IPS-18a (cell line): ENCODE measurements around the gene LPCAT4.

ENCODE experiments used
- H3K27ac ChIP-seq: one replicate; pipeline ENCODE4 v1.5.1; 2013; ENCODE audit warnings: low read length
- H3K27me3 ChIP-seq: one replicate; pipeline ENCODE4 v1.6.1; 2013; ENCODE audit warnings: mild to moderate bottlenecking, low read length; ENCODE audit not compliant: control insufficient read depth, insufficient read depth
- H3K36me3 ChIP-seq: one replicate; pipeline ENCODE4 v1.6.1; 2013; ENCODE audit warnings: low read depth, low read length; ENCODE audit not compliant: control insufficient read depth
- H3K4me1 ChIP-seq: one replicate; pipeline ENCODE4 v1.6.1; 2013; ENCODE audit warnings: low read depth, low read length; ENCODE audit not compliant: control insufficient read depth
- H3K4me3 ChIP-seq: one replicate; pipeline ENCODE4 v1.5.1; 2013; ENCODE audit warnings: low read length
- H3K9ac ChIP-seq: one replicate; pipeline ENCODE4 v1.6.1; 2013; ENCODE audit warnings: mild to moderate bottlenecking, low read length, moderate library complexity
- H3K9me3 ChIP-seq: one replicate; pipeline ENCODE4 v1.6.1; 2013; ENCODE audit warnings: low read depth, low read length; ENCODE audit not compliant: control insufficient read depth

Gene LPCAT4

DNA sequence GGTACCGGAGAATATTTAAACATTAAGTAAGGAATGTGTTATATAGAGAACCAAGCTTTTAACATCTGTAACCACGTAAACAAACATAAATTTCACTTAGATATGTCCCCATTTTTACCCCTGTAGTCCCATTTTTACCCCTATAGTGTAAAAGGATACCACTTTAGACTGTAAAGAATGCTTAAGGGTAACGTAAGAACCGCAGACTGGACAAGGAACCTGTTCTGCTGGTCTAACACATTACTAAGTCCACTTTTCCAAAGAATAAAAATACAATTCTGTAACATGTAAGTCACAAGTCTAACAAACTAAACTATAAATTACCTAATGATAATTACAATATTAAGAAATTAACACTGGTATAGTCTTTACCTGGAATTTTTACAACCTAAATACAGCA is 32.3 kb downstream of the LPCAT4 start:
- H3K27ac ChIP-seq: no peak overlapping the region
- peaks cover 7% of the 10 kb centered on the region for H3K36me3 ChIP-seq
- peaks cover 9% of the 10 kb centered on the region for H3K27me3 ChIP-seq
- no peaks in the 10 kb centered on the region for H3K9me3 ChIP-seq
- no peak overlapping the region for H3K9ac ChIP-seq
- no peak overlapping the region for H3K4me3 ChIP-seq
- H3K4me1 ChIP-seq: peaks cover 2% of the 10 kb centered on the region

DNA sequence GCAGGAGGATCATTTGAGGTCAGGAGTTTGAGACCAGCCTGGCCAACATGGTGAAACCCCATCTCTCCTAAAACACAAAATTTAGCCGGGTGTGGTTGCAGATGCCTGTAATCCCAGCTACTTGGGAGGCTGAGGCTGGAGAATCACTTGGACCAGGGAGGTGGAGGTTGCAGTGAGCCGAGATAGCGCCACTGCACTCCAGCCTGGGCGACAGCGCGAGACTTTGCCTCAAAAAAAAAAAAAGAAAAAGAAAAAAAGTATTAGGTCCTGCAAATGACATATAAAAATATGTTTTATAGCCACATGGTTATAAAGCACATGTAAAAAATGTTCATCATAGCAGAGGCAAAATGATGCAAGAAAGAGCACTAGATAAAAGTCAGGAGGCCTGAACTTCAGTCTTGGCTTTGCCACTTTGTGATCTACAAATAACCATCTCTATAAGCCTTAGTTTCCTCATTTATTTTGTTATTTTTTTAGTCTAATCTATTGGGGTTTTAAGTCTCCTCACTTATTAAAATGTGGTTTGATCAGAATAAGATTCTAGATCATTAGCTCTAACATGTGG is 34.4 kb downstream of the LPCAT4 start:
- Histone ChIP-seq H3K27me3 (peaks cover 9% of the 10 kb centered on the region), H3K36me3 (no peaks in the 10 kb centered on the region), H3K27ac (no peak overlapping the region), H3K4me3 (no peak overlapping the region), H3K4me1 (peaks cover 2% of the 10 kb centered on the region), H3K9me3 (no peaks in the 10 kb centered on the region), H3K9ac (no peak overlapping the region)

DNA sequence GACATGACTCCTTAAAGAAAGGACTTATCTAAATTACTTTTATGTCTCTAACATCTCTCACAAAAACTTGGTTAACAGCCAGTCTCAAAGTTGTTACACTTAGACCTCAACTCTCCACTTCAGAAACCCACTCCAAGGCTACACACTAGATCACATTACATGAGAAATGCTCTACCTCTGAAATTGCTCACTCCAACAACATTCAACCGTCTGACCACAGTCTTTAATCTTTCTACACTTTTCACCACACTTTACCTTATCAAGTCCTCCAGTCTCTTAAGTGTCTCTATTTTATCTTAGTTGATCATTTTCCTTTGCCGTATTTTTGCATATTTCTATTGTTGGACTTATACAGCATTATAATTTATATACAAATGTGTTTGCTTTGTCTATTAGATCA is 35.2 kb downstream of the LPCAT4 start:
- H3K9me3 ChIP-seq: no peaks in the 10 kb centered on the region
- H3K4me1 ChIP-seq: peaks cover 2% of the 10 kb centered on the region
- no peak overlapping the region for H3K9ac ChIP-seq
- H3K27me3 ChIP-seq: peaks cover 7% of the 10 kb centered on the region
- no peak overlapping the region for H3K4me3 ChIP-seq
- no peak overlapping the region for H3K27ac ChIP-seq
- H3K36me3 ChIP-seq: no peaks in the 10 kb centered on the region

DNA sequence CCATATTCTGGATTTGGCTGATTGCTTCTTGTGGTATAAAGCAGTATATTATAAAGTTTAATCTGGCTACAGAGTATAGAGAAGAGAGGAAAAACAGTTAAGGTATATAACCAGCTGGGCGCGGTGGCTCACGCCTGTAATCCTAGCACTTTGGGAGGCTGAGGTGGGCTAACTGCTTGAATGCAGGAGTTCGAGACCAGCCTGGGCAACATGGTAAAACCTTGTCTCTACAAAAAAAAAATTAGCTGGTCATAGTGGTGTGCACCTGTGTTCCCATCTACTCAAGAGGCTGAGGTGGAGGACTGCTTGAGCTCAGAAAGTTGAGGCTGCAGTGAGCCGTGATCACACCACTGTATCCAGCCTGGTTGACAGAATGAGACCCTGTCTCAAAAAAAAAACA is 36.7 kb downstream of the LPCAT4 start:
- Histone ChIP-seq H3K27ac (no peak overlapping the region), H3K9ac (no peak overlapping the region), H3K36me3 (no peaks in the 10 kb centered on the region), H3K9me3 (no peaks in the 10 kb centered on the region), H3K4me3 (no peak overlapping the region), H3K27me3 (no peaks in the 10 kb centered on the region), H3K4me1 (no peaks in the 10 kb centered on the region)

DNA sequence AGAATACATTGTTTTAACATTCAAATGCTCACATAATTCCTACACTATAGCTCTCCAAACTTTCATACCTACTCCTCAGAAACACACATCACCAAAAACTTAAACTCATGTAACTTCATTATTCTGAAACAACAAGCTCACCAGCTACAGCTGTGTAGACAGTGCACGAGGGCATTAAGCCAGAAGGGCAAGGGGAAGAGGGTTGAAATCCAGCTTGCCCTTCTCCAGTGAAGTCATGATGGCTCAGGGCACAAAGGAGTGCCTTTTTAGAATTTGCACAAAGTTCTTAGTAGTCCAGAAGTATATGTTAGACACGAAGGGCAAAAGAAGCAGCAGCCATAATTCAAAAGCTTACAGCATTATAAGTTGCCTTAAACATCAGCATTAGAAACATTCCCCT is 38.0 kb downstream of the LPCAT4 start:
- Histone ChIP-seq H3K36me3 (no peaks in the 10 kb centered on the region), H3K27ac (no peak overlapping the region), H3K9me3 (no peaks in the 10 kb centered on the region), H3K4me1 (no peaks in the 10 kb centered on the region), H3K4me3 (no peak overlapping the region), H3K9ac (no peak overlapping the region), H3K27me3 (no peaks in the 10 kb centered on the region)

DNA sequence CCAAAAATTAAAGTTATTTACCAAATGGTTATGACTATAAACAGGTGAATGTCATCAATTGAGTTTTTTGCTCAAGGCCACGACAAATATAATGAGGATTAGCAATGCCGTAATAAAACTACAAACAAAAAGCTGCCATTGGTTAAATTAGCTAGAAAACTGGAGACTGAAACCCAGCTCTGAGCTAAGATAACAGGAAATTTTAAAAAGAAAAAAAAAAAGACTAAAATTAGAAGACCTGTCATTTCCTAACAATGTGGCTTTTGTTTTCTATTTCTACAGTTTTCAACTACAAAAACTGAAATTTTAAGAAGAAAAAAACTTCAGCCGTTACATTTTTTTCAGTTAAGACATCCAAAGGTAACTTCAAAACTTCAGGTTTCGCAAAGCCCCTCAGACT is 39.1 kb downstream of the LPCAT4 start:
- H3K4me3 ChIP-seq: no peak overlapping the region
- H3K27ac ChIP-seq: no peak overlapping the region
- H3K36me3 ChIP-seq: no peaks in the 10 kb centered on the region
- no peaks in the 10 kb centered on the region for H3K27me3 ChIP-seq
- H3K9ac ChIP-seq: no peak overlapping the region
- no peaks in the 10 kb centered on the region for H3K4me1 ChIP-seq
- H3K9me3 ChIP-seq: no peaks in the 10 kb centered on the region

DNA sequence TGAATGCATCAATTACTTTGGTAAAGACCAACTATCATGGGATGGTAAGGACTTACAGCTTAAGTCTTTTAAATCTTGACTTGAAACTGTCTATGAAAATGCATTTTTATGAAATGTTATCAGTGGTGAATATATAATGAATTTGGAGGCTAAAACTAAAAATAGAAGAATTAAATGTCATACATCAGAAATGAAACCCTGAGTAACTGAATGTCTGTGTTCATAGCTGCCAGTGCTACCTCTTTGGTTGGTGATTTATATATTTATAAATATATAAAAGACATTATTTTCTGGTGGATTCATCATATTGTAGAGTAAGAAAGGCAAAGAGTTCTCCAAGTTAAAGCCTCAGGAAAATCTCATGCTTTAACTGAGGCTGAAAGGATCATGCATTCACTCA is 41.6 kb downstream of the LPCAT4 start:
- H3K4me1 ChIP-seq: no peaks in the 10 kb centered on the region

DNA sequence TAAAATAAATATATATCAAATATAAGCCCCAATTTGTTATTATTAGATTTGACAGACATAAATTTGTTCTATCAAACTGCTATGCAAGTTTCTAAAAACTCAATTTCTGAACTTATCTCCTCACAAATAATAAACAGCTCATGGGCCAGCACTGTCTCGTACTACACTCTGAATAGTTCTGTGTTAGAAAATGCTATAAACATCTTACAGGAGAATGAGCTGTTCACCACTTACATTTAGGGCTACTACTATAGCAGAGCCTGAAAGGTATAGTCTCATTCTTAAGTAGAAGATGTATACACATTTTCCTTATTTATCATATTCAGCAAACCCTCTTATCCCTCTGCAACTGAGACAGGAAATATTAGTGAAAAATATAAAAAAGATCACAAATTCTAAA is 42.1 kb downstream of the LPCAT4 start:
- Histone ChIP-seq H3K36me3 (no peaks in the 10 kb centered on the region), H3K27me3 (no peaks in the 10 kb centered on the region), H3K4me3 (no peak overlapping the region), H3K27ac (no peak overlapping the region), H3K4me1 (no peaks in the 10 kb centered on the region), H3K9ac (no peak overlapping the region), H3K9me3 (no peaks in the 10 kb centered on the region)

More for the DNA sequence above, 41.6 kb downstream of the LPCAT4 start:
- no peak overlapping the region for H3K27ac ChIP-seq
- H3K4me3 ChIP-seq: no peak overlapping the region
- no peaks in the 10 kb centered on the region for H3K36me3 ChIP-seq
- H3K9ac ChIP-seq: no peak overlapping the region
- H3K27me3 ChIP-seq: no peaks in the 10 kb centered on the region
- H3K9me3 ChIP-seq: no peaks in the 10 kb centered on the region

DNA sequence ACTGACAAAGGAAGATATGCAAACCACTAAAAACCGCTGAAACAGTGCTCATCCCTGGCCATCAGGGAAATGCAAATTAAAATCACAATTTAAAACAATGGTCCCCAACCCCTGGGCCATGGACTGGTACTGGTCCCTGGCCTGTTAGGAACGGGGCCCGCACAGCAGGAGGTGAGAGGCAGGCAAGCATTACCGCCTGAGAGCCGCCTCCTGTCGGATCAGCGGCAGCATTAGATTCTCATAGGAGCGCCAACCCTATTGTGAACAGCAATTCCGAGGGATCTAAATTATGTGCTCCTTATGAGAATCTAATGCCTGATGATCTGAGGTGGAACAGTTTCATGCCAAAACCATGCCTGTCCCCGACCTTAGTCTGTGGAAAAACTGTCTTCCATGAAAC is 43.8 kb downstream of the LPCAT4 start:
- H3K27me3 ChIP-seq: no peaks in the 10 kb centered on the region
- no peak overlapping the region for H3K27ac ChIP-seq
- no peaks in the 10 kb centered on the region for H3K9me3 ChIP-seq
- no peaks in the 10 kb centered on the region for H3K36me3 ChIP-seq
- H3K4me1 ChIP-seq: no peaks in the 10 kb centered on the region
- no peak overlapping the region for H3K4me3 ChIP-seq
- H3K9ac ChIP-seq: no peak overlapping the region

DNA sequence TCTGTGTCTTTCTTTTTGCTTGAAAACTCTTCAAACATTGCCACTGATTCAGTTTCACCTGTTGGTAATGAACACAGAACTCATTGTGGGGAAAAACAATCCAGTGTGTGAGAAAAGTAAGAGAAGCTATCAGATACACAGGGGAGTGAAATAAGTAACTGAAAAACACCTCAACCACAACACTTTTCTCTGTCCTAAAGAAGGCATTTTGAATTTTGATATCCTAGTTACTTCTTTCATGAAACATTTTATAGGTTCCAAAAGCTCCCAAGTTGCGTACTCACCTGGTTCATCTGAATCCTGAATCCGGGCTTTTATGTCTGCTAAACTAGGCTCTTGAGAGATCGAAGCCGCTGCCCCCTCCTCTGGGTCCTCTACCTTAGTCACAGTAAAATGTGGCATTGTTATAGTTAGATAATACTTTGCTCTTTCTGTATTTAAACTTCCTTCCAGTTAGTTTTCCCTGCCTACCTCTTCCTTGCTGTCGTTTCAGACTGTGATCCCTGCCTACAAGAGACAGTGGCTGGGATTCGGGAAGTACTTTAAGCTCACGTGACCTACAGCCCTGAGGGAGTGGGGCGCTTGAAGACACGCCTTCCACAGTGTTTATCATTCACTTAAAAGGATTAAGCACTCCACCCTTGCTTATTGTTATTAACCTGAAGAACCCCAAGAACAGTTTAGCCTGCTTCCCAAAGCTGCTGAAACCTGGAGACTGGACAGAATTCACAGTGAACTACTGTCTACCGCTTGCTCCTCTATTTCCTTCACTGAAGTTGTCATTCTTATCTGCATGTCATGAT is 48.5 kb downstream of the LPCAT4 start:
- Histone ChIP-seq H3K36me3 (no peaks in the 10 kb centered on the region), H3K27ac (no peak overlapping the region), H3K9me3 (no peaks in the 10 kb centered on the region), H3K27me3 (no peaks in the 10 kb centered on the region), H3K4me3 (peak overlapping the region; percentile 54), H3K4me1 (no peaks in the 10 kb centered on the region), H3K9ac (peak overlapping the region; percentile 37)

DNA sequence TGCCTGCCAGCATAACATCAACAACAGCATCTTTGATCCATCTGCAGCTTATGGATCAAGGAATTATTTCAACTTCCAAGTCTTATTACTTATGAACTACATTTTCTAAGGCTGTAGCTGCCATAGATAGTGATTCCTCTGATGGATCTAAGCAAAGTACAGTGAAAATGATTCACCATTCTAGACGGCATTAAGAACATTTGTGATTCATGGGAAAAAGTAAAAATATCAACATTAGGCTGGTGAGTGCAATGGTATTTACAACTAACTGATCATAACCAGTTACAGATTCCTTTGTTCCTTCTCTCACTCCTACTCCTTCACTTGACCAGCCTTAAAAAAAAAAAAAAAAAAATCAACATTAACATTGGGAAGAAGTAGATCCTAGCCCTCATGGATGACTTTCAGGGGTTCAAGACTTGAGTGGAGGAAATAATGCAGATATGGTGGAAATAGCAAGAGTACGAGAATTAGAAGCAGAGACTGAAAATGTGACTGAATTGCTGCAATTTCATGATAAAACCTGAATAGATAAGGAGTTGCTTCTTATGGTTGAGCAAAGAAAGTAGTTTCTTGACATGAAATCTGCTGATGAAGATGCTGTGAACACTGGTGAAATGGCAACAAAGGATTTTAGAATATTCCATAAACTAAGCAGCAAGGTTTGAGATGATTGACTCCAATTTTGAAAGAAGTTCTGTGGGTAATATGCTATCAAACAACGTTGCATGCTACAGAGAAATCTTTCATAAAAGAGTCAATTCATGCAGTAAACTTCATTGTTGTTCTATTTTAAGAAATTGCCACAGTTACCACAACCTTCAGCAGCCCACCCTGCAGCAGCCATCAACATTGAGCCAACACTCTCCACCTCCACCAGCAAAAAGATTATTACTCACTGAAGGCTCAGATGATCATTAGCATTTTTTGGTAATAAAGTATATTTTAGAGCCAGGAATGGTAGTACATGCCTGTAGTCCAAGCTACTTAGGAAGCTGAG is 52.2 kb downstream of the LPCAT4 start:
- H3K9me3 ChIP-seq: no peaks in the 10 kb centered on the region
- no peaks in the 10 kb centered on the region for H3K36me3 ChIP-seq
- no peak overlapping the region for H3K27ac ChIP-seq
- no peaks in the 10 kb centered on the region for H3K27me3 ChIP-seq
- no peak overlapping the region for H3K4me3 ChIP-seq
- no peak overlapping the region for H3K9ac ChIP-seq
- no peaks in the 10 kb centered on the region for H3K4me1 ChIP-seq
